ENCODE data around the gene MCC.

Gene MCC

DNA sequence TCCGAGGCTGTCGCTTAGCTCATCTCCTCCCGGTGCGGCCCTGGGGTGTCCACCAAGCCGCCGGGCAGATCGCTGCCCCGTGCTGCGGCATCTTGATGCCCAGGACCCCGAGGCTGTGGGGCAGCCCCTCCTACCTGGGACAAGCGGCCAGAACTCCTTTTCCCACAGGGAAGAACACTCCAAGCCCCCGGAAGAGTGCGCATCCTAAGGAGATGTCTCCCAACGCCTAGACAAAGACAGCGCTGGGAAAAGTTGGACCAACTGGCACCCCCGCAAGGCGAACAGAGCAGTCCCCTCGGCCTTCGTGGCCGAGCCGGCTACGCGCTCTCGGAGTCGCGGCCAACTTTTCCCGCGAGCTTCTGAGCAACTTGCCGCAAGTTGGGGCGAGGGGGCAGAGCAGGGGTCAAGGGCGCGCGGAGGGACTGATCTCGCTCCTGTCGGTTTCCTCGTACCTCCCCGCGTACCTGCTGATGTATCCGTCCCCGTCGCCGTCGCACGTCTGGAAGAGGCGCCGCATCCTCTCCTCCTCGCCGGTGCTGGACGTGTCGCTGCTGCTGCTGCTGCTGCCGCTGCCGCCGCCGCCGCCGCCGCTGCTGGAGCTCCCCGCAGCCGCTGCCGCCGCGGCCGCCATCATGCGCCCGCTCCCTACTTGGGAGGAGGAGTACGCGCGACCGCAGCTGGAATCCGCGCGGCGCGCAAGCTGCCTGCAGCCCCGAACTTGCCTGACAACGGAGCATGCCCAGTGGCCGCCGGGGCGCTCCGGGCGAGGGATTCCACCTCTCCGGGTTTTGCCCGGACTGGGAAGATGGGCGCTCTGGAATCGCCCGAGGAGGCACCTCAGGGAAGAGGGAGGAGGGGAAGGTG lies at the start of gene MCC:
TSS of gene MCC (minus strand) at position 673 of the 864 bp plus-strand sequence.
- H3K4me3 ChIP-seq (replicated peaks; ENCODE audit: low read depth, low read length): peak within 1 kb of the TSS; percentile 85
- TF ChIP-seq, protein P1, sequence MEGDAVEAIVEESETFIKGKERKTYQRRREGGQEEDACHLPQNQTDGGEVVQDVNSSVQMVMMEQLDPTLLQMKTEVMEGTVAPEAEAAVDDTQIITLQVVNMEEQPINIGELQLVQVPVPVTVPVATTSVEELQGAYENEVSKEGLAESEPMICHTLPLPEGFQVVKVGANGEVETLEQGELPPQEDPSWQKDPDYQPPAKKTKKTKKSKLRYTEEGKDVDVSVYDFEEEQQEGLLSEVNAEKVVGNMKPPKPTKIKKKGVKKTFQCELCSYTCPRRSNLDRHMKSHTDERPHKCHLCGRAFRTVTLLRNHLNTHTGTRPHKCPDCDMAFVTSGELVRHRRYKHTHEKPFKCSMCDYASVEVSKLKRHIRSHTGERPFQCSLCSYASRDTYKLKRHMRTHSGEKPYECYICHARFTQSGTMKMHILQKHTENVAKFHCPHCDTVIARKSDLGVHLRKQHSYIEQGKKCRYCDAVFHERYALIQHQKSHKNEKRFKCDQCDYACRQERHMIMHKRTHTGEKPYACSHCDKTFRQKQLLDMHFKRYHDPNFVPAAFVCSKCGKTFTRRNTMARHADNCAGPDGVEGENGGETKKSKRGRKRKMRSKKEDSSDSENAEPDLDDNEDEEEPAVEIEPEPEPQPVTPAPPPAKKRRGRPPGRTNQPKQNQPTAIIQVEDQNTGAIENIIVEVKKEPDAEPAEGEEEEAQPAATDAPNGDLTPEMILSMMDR (IDR thresholded peaks at IDR 0.05; ENCODE audit: low read length, missing control alignments): no peak
- DNase-seq (ENCODE audit: low read depth): peak; percentile 92

DNA sequence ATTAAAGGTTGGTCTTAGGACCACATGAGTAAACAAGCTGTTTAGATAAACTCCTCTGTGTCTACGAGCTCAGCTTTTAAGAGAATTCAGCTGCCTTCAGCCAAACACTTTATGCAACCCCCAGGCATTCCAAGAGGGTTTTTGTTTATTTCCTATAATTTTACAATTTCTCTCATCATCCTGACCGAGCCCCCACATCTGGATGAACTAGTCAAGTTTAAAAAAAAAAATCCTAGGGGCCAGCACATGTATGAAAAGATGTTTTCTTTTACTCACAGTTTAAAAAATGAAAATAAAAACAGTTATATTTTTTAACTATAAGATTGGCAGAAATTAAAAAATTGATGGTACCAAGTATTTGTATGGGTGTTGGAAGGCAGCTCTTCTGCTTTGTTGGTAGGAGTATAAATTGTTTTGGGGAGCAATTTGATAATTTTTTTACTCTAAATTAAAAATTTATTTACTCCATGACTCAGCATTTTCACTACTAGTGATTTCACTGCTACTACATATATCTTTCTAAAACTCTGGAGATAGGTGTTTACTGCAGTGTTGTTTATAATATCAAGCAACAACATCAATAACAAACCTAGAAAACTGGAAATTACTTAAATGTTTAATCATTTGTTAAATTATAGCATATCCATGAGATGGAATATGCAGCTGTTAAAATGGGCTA lies 43.4 kb upstream of the MCC start:
- no peak overlapping the region for H3K4me3 ChIP-seq (replicated peaks; ENCODE audit: low read depth, low read length)
- TF ChIP-seq, protein P1 (IDR thresholded peaks at IDR 0.05; ENCODE audit: low read length, missing control alignments): no peak
- DNase-seq (ENCODE audit: low read depth): no peak

DNA sequence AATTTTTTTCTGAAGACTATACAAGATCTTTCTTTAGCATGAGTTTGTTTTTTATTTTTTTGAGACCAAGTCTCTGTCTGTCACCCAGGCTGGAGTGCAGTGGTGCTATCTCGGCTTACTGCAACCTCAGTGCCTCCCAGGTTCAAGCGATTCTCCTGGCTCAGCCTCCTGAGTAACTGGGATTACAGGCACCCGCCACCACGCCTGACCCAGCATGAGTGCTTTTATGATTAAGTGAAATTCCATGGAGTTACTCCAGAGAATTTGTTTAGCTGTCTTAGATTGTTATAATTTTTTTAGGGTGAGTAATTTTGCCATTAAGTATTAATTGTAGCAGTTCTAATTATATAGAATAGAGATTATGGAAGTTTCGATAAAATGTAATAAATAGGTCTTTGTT lies 39.5 kb upstream of the MCC start:
- TF ChIP-seq, protein P1 (IDR thresholded peaks at IDR 0.05; ENCODE audit: low read length, missing control alignments): no peak
- DNase-seq (ENCODE audit: low read depth): no peak
- H3K4me3 ChIP-seq (replicated peaks; ENCODE audit: low read depth, low read length): no peak overlapping the region

DNA sequence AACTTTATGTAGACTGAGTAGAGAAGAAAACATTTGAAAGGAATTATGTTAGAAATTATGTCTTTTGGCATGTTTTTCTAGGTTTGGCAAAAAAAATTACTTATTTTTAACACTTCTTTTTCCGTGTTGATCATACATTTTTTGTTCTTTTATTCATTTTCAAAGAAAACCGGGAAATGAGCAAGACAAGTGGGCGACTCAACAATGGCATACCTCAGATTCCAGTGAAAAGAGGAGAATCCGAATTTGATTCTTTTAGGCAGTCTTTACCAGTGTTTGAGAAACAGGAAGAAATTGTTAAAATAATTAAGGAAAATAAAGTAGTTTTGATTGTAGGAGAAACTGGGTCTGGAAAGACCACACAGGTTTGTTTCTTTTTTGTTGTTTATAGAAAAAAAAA lies 38.2 kb upstream of the MCC start:
- TF ChIP-seq, protein P1 (IDR thresholded peaks at IDR 0.05; ENCODE audit: low read length, missing control alignments): no peak
- peak; percentile 44 for DNase-seq (ENCODE audit: low read depth)

DNA sequence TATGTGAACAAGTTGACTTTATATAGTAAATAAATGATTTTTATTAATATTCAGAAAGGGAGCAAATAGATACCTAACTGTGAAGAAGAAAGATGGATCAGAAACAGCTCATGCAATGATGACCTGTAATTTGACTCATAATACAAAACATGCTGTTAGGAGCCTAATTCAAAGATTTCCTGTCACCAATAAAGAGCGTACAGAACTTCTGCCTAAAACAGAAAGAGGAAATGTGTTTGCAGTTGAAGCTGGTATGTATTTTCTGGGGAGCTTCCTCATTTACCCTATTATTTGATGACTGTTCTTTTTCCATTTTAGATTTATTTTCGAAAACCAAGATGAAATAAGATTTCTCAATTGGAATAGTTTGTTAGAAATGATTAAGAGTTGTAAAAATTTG lies 36.7 kb upstream of the MCC start:
- no peak for DNase-seq (ENCODE audit: low read depth)
- H3K4me3 ChIP-seq (replicated peaks; ENCODE audit: low read depth, low read length): no peak overlapping the region
- TF ChIP-seq, protein P1 (IDR thresholded peaks at IDR 0.05; ENCODE audit: low read length, missing control alignments): no peak

More for the DNA sequence above, 38.2 kb upstream of the MCC start:
- H3K4me3 ChIP-seq (replicated peaks; ENCODE audit: low read depth, low read length): no peak overlapping the region

DNA sequence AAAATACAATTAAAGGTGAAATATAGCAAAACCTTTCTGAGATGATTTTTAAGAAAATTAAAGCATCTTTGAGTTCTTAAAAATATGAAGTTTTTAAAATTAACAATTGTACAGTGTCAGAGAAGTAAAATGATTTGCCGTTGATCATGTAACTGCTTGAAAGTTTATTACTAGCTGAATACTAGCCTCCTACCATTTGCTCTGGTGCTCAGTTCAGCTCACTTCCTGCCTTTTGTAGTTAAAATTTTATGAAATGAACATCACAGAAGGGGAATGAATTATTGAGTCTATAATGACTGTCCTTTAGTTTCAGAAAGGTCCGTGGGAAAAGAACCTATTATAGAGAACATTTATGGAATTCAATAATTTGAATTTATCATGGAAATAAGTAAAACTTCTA lies 34.9 kb upstream of the MCC start:
- no peak for DNase-seq (ENCODE audit: low read depth)
- TF ChIP-seq, protein P1 (IDR thresholded peaks at IDR 0.05; ENCODE audit: low read length, missing control alignments): no peak
- no peak overlapping the region for H3K4me3 ChIP-seq (replicated peaks; ENCODE audit: low read depth, low read length)
